Kidney (tissue), 14 donors: ENCODE data around the gene PFKL. TPM values are rescaled to one million over a fixed set of nuclear protein-coding genes. Genes with fewer than 3 reads are reported as not detected.

ENCODE experiments used
- DNase-seq, 5 donors: peaks; one replicate each; pipeline ENCODE4 v3.0.0-alpha.2; 2013 to 2020
- FAIRE-seq: peaks from 2 replicates; lab custom pipeline; 2012; peaks lifted over from hg19 to GRCh38; lab: Jason Lieb, UNC
- H3K27ac ChIP-seq, 2 donors: one replicate each; pipeline ENCODE4 v1.7.0; 2013; ENCODE audit warnings: low read depth in 2 of 2, low read length in 2 of 2, inconsistent platforms in 1 of 2
- H3K27me3 ChIP-seq: one replicate; pipeline ENCODE4 v1.7.1; 2013; ENCODE audit warnings: low read length, inconsistent platforms; ENCODE audit not compliant: control insufficient read depth, insufficient read depth
- H3K36me3 ChIP-seq, 3 donors: one replicate each; pipeline versions ENCODE4 v1.7.0 to v1.7.1; 2013; ENCODE audit warnings: low read length in 3 of 3, control low read depth in 1 of 3, inconsistent platforms in 1 of 3; ENCODE audit not compliant: insufficient read depth in 3 of 3, control insufficient read depth in 2 of 3
- H3K4me1 ChIP-seq, 3 donors: one replicate each; pipeline versions ENCODE4 v1.7.0 to v1.7.1; 2013; ENCODE audit warnings: low read length in 3 of 3, inconsistent platforms in 1 of 3, low read depth in 1 of 3; ENCODE audit not compliant: control insufficient read depth in 2 of 3, insufficient read depth in 2 of 3
- H3K4me3 ChIP-seq, 3 donors: one replicate each; pipeline versions ENCODE4 v1.7.0 to v1.8.1; 2013; ENCODE audit warnings: low read length in 3 of 3, control low read depth in 1 of 3, inconsistent platforms in 1 of 3
- H3K9ac ChIP-seq, 3 donors: one replicate each; pipeline versions ENCODE4 v1.7.0 to v1.7.1; 2013; ENCODE audit warnings: low read length in 3 of 3, control low read depth in 1 of 3, inconsistent platforms in 1 of 3
- H3K9me3 ChIP-seq, 3 donors: one replicate each; pipeline versions ENCODE4 v1.7.0 to v1.7.1; 2013; ENCODE audit warnings: low read length in 3 of 3, control low read depth in 1 of 3, inconsistent platforms in 1 of 3; ENCODE audit not compliant: control insufficient read depth in 2 of 3, insufficient read depth in 1 of 3
- intact Hi-C: fragments of 100-400 bp; cut with DNase I; formaldehyde crosslinking; loops from one replicate; pipeline ENCODE4 v1.11.1; 2022
- polyA plus RNA-seq: library from polyadenylated mRNA; stranded (reverse); fragments of 350-450 nt; fragmentation: Illumina TruSeq; extraction: RNeasy Lipid Tissue Mini Kit (QIAGEN cat#74804); gene quantifications from one replicate; pipeline ENCODE4 v1.2.3, GENCODE V29; 2014; ENCODE audit warnings: low read depth, low replicate concordance; ENCODE audit not compliant: insufficient read depth
- total RNA-seq: library from RNA; stranded (reverse); fragmentation: NEBNext Ultra II Directional; extraction: Animal tissue kit (Norgen Biotek cat#: 25700); gene quantifications from one replicate; pipeline ENCODE4 v1.2.1, GENCODE V29; 2021
- TF ChIP-seq, protein P1 (sequence below): IDR thresholded peaks from 3 replicates; pipeline ENCODE4 v1.5.1; 2012; ENCODE audit warnings: mild to moderate bottlenecking, moderate library complexity, borderline replicate concordance; ENCODE audit not compliant: insufficient read depth; ENCODE audit errors: extremely low read depth
- donor health status: control.
- donor health status: control.
- donor health status: control.
- donor health status: control.
- donor health status: control.
- donor health status: DM: yes; HTN: yes; CAD: no.
- donor health status: Normal renal cell carcinoma (clear cell type).

PFKL gene
- total and polyA plus RNA-seq, 2 donors from 2014 or later: 155 to 197 TPM

- Histone ChIP-seq H3K27me3 (no peaks in the 10 kb centered on the region), H3K9me3 (no peaks in the 10 kb centered on the region), H3K27ac (no peak overlapping the region), H3K36me3 (peaks cover 0 to 17% (median 5%) of the 10 kb centered on the region in 3 donors), H3K9ac (no peak overlapping the region), H3K4me3 (no peak overlapping the region), H3K4me1 (peaks cover 0 to 2% (median 0%) of the 10 kb centered on the region in 3 donors)
- TF ChIP-seq, protein P1, sequence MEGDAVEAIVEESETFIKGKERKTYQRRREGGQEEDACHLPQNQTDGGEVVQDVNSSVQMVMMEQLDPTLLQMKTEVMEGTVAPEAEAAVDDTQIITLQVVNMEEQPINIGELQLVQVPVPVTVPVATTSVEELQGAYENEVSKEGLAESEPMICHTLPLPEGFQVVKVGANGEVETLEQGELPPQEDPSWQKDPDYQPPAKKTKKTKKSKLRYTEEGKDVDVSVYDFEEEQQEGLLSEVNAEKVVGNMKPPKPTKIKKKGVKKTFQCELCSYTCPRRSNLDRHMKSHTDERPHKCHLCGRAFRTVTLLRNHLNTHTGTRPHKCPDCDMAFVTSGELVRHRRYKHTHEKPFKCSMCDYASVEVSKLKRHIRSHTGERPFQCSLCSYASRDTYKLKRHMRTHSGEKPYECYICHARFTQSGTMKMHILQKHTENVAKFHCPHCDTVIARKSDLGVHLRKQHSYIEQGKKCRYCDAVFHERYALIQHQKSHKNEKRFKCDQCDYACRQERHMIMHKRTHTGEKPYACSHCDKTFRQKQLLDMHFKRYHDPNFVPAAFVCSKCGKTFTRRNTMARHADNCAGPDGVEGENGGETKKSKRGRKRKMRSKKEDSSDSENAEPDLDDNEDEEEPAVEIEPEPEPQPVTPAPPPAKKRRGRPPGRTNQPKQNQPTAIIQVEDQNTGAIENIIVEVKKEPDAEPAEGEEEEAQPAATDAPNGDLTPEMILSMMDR: no peak
- intact Hi-C loops: no loop called here
- DNase-seq (no peak), FAIRE-seq (no peak)
Measured at GRCh38 chr21:44327603-44327974, 27.7 kb downstream of the PFKL start.

DNA sequence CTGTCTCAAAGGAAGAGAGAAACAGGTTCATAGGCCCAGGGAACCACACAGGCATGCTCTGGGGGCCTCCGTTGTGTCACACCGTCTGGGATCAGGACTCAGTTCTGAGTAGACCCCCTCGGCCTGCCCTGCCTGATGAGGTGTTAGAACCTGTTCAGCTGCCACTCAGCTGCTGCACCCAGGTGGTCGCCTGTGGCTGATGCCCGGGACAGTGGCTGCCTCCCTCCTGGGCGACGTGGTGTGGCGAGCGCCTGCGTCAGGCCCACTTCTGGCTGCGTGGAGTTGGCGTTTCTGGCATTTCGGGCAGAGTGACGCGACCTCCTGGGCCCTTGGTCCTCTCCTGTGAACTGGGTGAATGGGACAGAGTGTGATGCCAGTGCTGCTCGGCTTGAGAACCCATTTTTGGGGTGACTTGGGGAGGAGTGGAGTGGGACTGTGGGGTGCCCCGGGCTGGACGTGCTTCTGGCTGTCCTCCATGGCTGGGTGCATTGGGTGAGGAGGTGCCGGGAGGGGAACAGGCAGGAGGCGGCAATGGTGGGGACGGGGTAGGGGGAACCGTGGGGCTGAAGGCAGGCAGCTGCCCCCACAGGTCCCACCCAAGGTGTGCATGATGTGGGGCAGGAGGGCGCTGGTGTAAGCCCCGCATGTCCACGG lies 28.5 kb downstream of the PFKL start:
- DNase-seq: no peak
- no peak for FAIRE-seq
- H3K4me3 ChIP-seq: no peak overlapping the region
- peaks cover 0 to 2% (median 0%) of the 10 kb centered on the region in 3 donors for H3K4me1 ChIP-seq
- TF ChIP-seq, protein P1: no peak
- H3K9me3 ChIP-seq: no peaks in the 10 kb centered on the region
- no peaks in the 10 kb centered on the region for H3K27me3 ChIP-seq
- no peak overlapping the region for H3K9ac ChIP-seq
- H3K36me3 ChIP-seq: peaks cover 0 to 13% (median 3%) of the 10 kb centered on the region in 3 donors
- H3K27ac ChIP-seq: no peak overlapping the region
- intact Hi-C loops: no loop called here

GRCh38 chr21:44329086-44329889 lies 29.4 kb downstream of the PFKL start:
- FAIRE-seq (no peak), DNase-seq (peak in 3 of 5 donors; percentile 52 to 63 (median 60))
- peaks cover 0 to 8% (median 2%) of the 10 kb centered on the region in 3 donors for H3K36me3 ChIP-seq
- peaks cover 0 to 4% (median 0%) of the 10 kb centered on the region in 3 donors for H3K4me1 ChIP-seq
- intact Hi-C loops: no loop called here
- no peak overlapping the region for H3K4me3 ChIP-seq
- no peaks in the 10 kb centered on the region for H3K9me3 ChIP-seq
- no peak overlapping the region for H3K9ac ChIP-seq
- H3K27me3 ChIP-seq: no peaks in the 10 kb centered on the region
- TF ChIP-seq, protein P1: no peak
- peak overlapping the region in 1 of 2 donors; percentile 22 for H3K27ac ChIP-seq
